ENCODE measurements around the gene POLL.
"Not testable (repeated sequence)": the region's sequence is repeated elsewhere in the genome, so short reads cannot be mapped to it uniquely, and the experiment has no call there.

POLL gene

DNA sequence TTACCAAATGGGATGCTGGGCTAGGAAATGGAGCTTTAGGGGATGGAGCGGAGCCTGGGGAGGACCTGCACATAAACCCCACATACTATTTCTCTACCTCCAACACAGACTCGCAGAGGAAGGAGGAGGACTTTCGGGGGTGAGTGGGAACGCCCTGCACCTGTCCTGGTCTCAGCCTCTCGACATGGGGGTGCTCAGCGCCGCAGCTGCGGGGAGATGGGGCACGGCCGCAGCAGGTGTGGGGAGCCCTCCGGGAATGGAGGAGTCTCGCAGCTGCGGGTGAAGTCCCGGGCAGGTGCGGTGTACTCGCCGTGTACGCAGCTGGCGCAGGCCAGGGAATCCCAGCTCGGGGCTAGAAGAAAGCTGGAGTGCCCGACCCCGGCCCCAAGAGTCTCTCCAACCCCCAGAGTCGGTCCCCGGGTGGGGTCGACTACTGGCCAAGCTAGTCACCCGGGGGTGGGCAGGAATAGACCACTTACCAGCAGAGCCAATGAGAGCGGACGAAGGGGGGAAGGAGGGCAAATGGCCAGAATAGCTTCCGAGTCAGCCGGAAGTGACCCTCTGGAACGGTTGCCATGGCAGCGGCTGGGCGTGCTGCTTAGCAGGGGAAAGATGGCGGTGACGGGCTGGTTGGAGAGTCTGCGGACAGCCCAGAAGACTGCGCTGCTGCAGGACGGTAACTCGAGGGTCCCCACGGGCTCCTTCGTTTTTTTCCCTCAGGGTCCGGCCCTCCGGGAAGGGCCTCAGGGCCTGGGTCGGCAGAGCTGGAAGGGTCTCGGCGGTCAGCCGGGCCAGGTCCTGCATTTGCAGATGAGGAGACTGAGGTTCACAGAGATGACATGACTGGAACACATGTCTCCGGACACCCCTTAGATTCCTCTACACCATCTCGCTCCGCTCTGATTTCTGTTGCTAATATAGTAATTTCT, at the start of gene POLL, which contains the start of gene DPCD:
Gene POLL (minus strand): TSS at position 533 of the 929 bp plus-strand sequence. CDS start 897 bp downstream, outside the sequence.
Gene DPCD (plus strand): TSS at position 597 of the 929 bp plus-strand sequence. CDS start 16 bp downstream, at position 613.
- peak; percentile 96 for DNase-seq

- not testable (repeated sequence) for DNase-seq
Measured at GRCh38 chr10:101633510-101633909, 45.5 kb upstream of the POLL start.

GRCh38 chr10:101631821-101632475, 43.9 kb upstream of the POLL start:
- no peak for DNase-seq

- DNase-seq, result no peak
Measured at GRCh38 chr10:101630633-101630920, 42.5 kb upstream of the POLL start.

- DNase-seq, result no peak
Measured at GRCh38 chr10:101629837-101630632, 42.0 kb upstream of the POLL start.

DNA sequence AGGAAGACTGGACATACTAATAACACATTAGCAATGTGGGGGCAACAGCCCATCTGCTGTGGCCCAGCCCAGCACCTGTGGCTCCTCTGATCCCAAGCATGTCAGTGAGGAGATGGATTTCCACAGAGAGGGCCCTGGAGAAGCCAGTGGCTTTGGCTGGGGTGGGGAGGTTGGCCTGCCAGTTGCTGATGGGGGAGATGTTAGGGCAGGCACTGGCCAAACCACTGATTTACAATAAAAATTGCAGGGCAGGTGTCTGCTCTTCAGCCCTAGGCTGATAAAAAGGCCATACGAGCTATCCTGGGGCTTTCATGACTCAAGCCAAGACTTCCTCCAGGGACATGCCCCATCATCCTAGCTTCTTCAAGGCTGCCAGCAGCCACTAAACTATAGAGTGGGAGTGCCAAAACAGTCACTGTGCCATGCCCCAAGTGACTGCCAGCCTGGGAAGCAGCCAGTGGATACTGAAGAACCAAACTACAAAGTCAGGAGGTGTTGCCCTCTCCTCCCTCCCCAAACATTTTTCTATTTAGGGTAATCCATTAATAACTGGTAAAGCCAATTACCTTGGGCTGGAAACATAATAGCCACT, 37.9 kb upstream of the POLL start:
- no peak for DNase-seq

DNA sequence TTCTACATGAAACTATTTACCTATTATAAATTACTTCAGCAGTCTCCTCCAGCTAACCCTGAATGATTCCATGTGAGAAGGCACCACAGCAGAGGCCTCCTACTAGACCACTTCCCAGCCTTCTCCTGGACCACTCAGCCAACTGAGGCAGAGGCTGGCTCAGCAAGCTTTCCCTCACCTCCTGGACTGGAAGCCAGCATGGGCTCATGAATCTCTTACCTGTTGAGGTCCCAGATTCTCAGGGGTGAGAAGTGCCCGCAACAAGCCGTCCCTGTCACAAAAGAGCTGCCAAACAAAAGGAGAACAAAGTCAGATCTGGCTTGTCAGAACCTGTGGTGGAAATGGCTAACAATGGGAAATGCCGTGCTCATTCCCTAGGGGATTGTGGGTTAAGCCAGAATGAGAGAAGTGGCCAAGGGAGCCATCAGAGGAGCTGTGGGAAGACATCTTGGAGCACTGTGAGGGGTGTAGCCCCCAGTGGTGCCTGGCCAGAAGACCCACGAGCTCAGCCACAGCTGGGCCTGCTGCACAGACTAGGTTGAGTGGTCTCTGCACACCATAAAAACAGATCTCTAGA, 36.6 kb upstream of the POLL start:
- no peak for DNase-seq

DNA sequence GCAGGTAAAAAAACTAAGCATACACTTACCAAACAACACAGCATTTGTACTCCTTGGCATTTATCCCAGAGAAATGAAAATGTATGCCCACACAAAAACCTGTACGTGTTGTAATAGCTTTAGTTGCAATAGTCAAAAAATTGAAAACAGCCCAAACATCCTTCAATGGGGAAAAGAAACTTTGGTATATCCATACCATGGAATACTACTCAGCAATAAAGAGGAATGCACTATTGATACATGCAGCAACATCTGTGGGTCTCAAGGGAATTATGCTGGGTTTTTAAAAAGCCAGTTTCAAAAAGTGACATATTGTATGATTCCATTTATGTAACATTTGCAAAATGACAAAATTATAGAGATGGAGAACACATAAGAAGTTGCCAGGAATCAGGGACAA, 35.5 kb upstream of the POLL start:
- no peak for DNase-seq

GRCh38 chr10:101619983-101620382, 31.9 kb upstream of the POLL start:
- DNase-seq, result no peak

- no peak for DNase-seq
Measured at GRCh38 chr10:101618871-101619270, 30.8 kb upstream of the POLL start.

- DNase-seq, result no peak
Measured at GRCh38 chr10:101617824-101618568, 29.9 kb upstream of the POLL start.

- no peak for DNase-seq
Measured at GRCh38 chr10:101617102-101617823, 29.2 kb upstream of the POLL start.

DNA sequence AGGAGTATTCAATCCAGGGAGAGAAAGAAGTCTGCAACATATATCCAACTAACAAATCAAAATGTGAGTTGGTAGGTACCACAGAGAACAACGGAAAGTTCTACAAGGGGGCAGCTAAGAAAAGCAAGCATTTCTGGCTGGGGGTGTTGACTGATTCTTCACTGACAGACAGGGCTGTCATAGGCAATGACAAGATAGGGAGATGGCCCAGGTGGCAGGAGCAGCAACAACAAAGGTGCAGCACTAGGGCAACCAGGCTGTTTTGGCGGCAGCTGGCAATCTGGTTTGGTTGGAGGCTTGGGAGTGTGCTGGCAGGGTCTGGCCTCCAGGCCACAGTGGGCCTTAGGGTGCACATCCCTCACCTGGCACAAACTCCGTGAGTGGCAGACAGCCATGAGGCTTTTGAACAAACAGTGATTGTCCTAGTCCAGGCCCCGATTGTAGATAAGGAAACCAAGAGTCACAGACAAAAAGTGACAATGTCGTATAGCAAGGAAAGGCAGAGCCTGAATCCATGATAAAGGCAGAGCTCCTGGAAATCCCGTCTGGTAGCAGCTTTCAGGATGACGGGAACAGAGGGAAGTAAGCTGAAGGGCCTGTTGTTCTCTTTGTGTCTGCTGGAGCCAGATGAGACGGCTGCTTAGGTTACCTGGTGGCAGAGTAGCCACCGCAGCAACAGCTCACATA, 28.5 kb upstream of the POLL start:
- no peak for DNase-seq

DNA sequence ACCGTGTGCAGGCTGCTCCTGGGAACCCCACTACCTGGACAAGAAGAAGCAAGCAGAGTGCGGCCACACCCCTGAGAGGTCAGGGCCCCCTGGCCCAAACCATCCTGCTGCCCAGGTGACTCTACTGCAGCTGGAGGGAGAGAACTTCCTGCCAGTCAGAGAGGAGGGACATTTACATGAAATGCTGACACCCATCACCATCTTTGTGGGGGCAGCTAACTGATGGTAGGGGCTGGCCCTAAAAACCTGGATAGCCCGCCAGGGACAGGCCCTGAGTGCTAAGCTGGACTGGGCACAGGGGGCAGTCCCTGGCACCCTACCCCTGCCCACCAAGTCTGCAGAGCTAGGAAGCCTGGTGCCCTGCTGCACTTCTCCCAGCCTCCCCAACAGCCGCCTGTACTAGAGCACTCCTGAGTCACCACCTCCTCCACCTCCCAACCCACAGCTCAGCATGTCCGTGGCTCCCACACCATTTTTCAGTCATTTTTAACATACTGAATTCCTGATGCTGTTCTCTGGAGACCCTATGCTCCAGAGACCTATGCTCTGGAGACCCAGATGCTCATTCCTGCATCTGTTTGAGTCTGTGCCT, 27.6 kb upstream of the POLL start:
- no peak for DNase-seq

GRCh38 chr10:101614663-101615524, 26.8 kb upstream of the POLL start:
- no peak for DNase-seq

DNA sequence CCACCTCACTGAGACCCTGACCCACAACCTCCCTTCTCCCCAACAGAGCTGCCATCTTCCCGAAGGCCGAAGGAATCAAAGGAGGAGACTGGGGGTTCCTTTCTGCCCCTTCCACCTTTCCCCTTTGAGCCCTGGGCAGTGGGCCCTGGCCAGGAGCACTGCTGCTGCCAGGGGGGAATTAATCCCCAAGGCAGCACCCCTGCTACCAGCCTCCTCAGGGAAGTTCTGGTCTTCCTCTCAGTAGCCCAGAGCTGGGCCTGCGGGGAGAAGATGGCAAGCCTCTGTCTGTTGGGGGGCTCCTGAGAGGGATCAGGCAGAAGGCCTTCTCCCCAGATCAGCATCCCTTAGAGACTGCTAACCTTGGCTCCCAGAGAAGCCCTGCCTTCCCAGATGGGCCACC, 25.6 kb upstream of the POLL start:
- DNase-seq, result no peak

DNA sequence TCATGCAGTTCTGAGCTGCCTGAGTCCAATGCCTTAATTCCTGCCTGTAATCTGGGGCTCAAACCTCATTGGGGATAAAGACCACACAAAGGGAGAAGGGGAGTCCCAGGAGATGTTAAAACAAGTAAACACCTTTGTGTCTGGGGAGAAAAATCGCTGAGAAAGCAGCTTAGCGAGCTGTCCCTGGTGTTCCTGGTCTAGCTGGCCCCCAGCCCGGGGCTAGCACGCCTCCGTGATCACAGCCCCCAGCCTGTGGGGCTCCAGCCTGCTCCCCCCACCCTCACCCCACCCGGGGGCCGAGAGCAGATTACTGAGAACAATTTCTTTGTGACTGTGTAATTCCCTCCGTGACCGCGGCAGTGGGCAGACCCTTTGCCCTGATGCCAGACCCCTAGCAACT, 24.8 kb upstream of the POLL start:
- no peak for DNase-seq

DNA sequence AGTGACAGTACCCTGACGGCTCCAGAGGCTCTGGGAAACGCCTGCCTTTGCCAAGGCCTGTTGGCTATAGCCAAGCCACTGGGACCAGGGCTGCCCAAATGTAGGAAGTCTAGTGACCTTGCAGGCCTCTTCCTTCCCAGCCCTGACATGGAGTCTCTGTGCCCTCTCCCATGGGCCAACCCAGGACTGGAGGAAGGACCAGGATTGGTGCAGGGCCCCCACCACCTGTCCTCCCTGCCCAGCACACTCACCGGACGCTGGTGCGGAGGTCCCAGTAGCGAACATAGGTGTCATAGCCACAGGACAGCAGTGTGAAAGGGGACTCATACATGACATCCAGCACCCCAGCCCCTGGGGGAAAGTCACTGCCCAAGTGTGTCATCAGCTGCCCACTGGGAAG, 24.0 kb upstream of the POLL start:
- DNase-seq, result no peak
